B cell (primary cell): Measurements from ENCODE around the gene GRK5. TPM values are rescaled to one million over a fixed set of nuclear protein-coding genes. Genes with fewer than 3 reads are reported as not detected.

Source experiments
- ATAC-seq: fragments of 200-7000 bp; cut with Tn5 transposase; one replicate; pipeline ENCODE4 v1.10.0; 2021; ENCODE audit warnings: low read depth, mild to moderate bottlenecking, moderate number of reproducible peaks, moderate library complexity
- CTCF ChIA-PET: fragments of 350-600 bp; sonication (Branson Sonifier 250); formaldehyde crosslinking; loops from one replicate; lab custom pipeline; 2021; ENCODE audit warnings: antibody characterized with exemption, inconsistent platforms; lab: Charles Lee
- POLR2A ChIA-PET: fragments of 350-600 bp; sonication (Branson Sonifier 250); formaldehyde crosslinking; loops from one replicate; lab custom pipeline; 2021; ENCODE audit warnings: antibody characterized with exemption; lab: Charles Lee
- DNase-seq: peaks from one replicate; pipeline ENCODE4 v3.0.0; 2013
- H2AFZ ChIP-seq: 2 replicates; pipeline ENCODE4 v1.6.1; 2012; ENCODE audit warnings: mild to moderate bottlenecking, low read depth, low read length; ENCODE audit not compliant: insufficient read depth, poor library complexity, severe bottlenecking
- H3K27ac ChIP-seq, 2 donors: 1 replicate in 1 of 2; 2 replicates in 1 of 2; pipeline ENCODE4 v1.5.1; 2012 to 2013; ENCODE audit warnings: low read length in 2 of 2, mild to moderate bottlenecking in 2 of 2, moderate library complexity in 1 of 2
- H3K27me3 ChIP-seq, 4 experiments: fragments of 200-600 bp in 1 of 4; sonication (generic) in 1 of 4; replicated peaks in 1 of 4; 1 replicate in 2 of 4; 2 replicates in 2 of 4; pipeline versions ENCODE4 v1.6.1 to v1.7.0; 2013 to 2016; ENCODE audit warnings: low read length in 3 of 4, mild to moderate bottlenecking in 2 of 4, mixed read lengths in 1 of 4, moderate library complexity in 1 of 4; ENCODE audit not compliant: insufficient read depth in 4 of 4, control insufficient read depth in 3 of 4; ENCODE audit errors: control extremely low read depth in 1 of 4
- H3K36me3 ChIP-seq, 2 experiments: replicated peaks in 1 of 2; 1 replicate in 1 of 2; 2 replicates in 1 of 2; pipeline versions ENCODE4 v1.6.1 to v1.7.1; 2013; ENCODE audit warnings: low read length in 1 of 2; ENCODE audit not compliant: insufficient read depth in 2 of 2, control insufficient read depth in 1 of 2; ENCODE audit errors: control extremely low read depth in 1 of 2, extremely low read depth in 1 of 2
- H3K4me1 ChIP-seq, 2 donors: fragments of 200-600 bp in 1 of 2; sonication (generic) in 1 of 2; 1 replicate in 1 of 2; 2 replicates in 1 of 2; pipeline versions ENCODE4 v1.5.1 to v1.6.1; 2013 to 2017; ENCODE audit warnings: low read length in 2 of 2; ENCODE audit not compliant: control insufficient read depth in 2 of 2, insufficient read depth in 2 of 2
- H3K4me2 ChIP-seq: replicated peaks from 2 replicates; pipeline ENCODE3; 2012; ENCODE audit warnings: mild to moderate bottlenecking, low read depth, low read length; ENCODE audit not compliant: poor library complexity, severe bottlenecking
- H3K4me3 ChIP-seq, 5 experiments: fragments of 200-600 bp in 1 of 5; sonication (generic) in 1 of 5; 1 replicate in 3 of 5; 2 replicates in 2 of 5; pipeline versions ENCODE4 v1.5.1 to v1.7.0; 2011 to 2016; ENCODE audit warnings: low read length in 4 of 5, mild to moderate bottlenecking in 4 of 5, low read depth in 2 of 5, control low read depth in 1 of 5, moderate library complexity in 1 of 5; ENCODE audit not compliant: insufficient read depth in 1 of 5; ENCODE audit errors: control extremely low read depth in 1 of 5, extremely low read depth in 1 of 5
- H3K79me2 ChIP-seq: fragments of 200-600 bp; sonication (generic); one replicate; pipeline ENCODE4 v1.6.0; 2016; ENCODE audit warnings: low read length; ENCODE audit not compliant: control insufficient read depth, insufficient read depth
- H3K9ac ChIP-seq: fragments of 200-600 bp; sonication (generic); 2 replicates; pipeline ENCODE4 v1.6.1; 2017; ENCODE audit warnings: mild to moderate bottlenecking, low read length, moderate library complexity
- H3K9me3 ChIP-seq, 3 donors: one replicate each; pipeline versions ENCODE4 v1.6.1 to v1.7.1; 2013; ENCODE audit warnings: low read length in 2 of 3; ENCODE audit not compliant: control insufficient read depth in 2 of 3, insufficient read depth in 1 of 3; ENCODE audit errors: control extremely low read depth in 1 of 3
- H4K20me1 ChIP-seq: 2 replicates; pipeline ENCODE4 v1.6.0; 2012; ENCODE audit warnings: mild to moderate bottlenecking, low read length; ENCODE audit not compliant: insufficient read depth, control insufficient read depth, poor library complexity, severe bottlenecking
- H3K27ac Mint-ChIP-seq: one replicate; pipeline ENCODE4 v1.8.0; 2021; ENCODE audit warnings: mixed read lengths
- H3K27me3 Mint-ChIP-seq: one replicate; pipeline ENCODE4 v1.8.0; 2021; ENCODE audit warnings: mixed read lengths
- H3K4me1 Mint-ChIP-seq: one replicate; pipeline ENCODE4 v1.8.0; 2021; ENCODE audit warnings: mixed read lengths
- H3K4me3 Mint-ChIP-seq: one replicate; pipeline ENCODE4 v1.8.0; 2021; ENCODE audit warnings: mixed read lengths
- H3K9me3 Mint-ChIP-seq: one replicate; pipeline ENCODE4 v1.8.0; 2022; ENCODE audit warnings: mixed read lengths; ENCODE audit not compliant: insufficient read depth
- CTCF ChIP-seq: fragments of 200-600 bp; IDR thresholded peaks from one replicate; pipeline ENCODE4 v1.8.0; 2022; ENCODE audit warnings: antibody characterized with exemption, mild to moderate bottlenecking
- EZH2 ChIP-seq: IDR thresholded peaks from 2 replicates; pipeline ENCODE4 v1.6.1; 2012; ENCODE audit warnings: borderline replicate concordance, low read depth, mild to moderate bottlenecking, moderate library complexity, low read length; ENCODE audit not compliant: insufficient read depth, poor library complexity, severe bottlenecking
- WGBS: methylation state at CpG from one replicate; pipeline ENCODE4 v1.1.5; 2013; ENCODE audit warnings: missing lambda C conversion rate; ENCODE audit not compliant: insufficient coverage; 5-methylcytosine and 5-hydroxymethylcytosine counted together
- intact Hi-C: fragments of 100-400 bp; cut with micrococcal nuclease; formaldehyde crosslinking; loops from one replicate; pipeline ENCODE4 v1.10.0; 2022
- polyA plus RNA-seq: library from polyadenylated mRNA; depleted of rRNA; stranded (reverse); fragments of >200 nt; gene quantifications from 2 replicates; pipeline ENCODE4 v1.2.3, GENCODE V29; 2012
- total RNA-seq, 2 donors: library from RNA; stranded (reverse); fragments of 120-200 nt in 1 of 2; gene quantifications; 1 replicate in 1 of 2; 2 replicates in 1 of 2; pipeline versions ENCODE4 v1.2.3 to v1.2.4, GENCODE V29; 2013 to 2022

GRK5 gene
- total and polyA plus RNA-seq, 2 donors (not counting 1 experiment from before 2014, with no cell fraction given): 21.9 to 54.8 TPM

- Mint-ChIP-seq H3K4me1 (peaks cover 26% of the 10 kb centered on the region), H3K9me3 (no peaks in the 10 kb centered on the region), H3K27ac (no peak overlapping the region), H3K4me3 (no peak overlapping the region), H3K27me3 (no peaks in the 10 kb centered on the region)
- no peak overlapping the region for H3K9ac ChIP-seq
- H3K79me2 ChIP-seq: peaks cover 89% of the 10 kb centered on the region
- intact Hi-C loops: loop anchor here (5.0 kb wide), 1 partner anchor 33 kb away; no protein-coding TSS in a partner anchor
- CTCF ChIA-PET: interaction anchor here (1.1 kb wide), 1 partner anchor 14 kb away, joined by 3 read pairs; no protein-coding TSS in a partner anchor
- TF ChIP-seq EZH2: no peak
- TF ChIP-seq CTCF: no peak
- POLR2A ChIA-PET: interaction anchor here (0.6 kb wide), 1 partner anchor 100 kb away, joined by 8 read pairs; no protein-coding TSS in a partner anchor
- ATAC-seq (no peak), DNase-seq (no peak)
- no CpG with 5 or more reads among the region's 5 CpGs for WGBS
- no peak overlapping the region for H3K4me2 ChIP-seq
- H3K9me3 ChIP-seq: peaks cover 0 to 9% (median 0%) of the 10 kb centered on the region in 3 donors
- H3K4me1 ChIP-seq: peaks cover 0 to 5% of the 10 kb centered on the region in 2 donors
- H2AFZ ChIP-seq: no peak overlapping the region
- H4K20me1 ChIP-seq: peaks cover 51% of the 10 kb centered on the region
- no peak overlapping the region for H3K27ac ChIP-seq
- no peaks in the 10 kb centered on the region for H3K36me3 ChIP-seq
- no peaks in the 10 kb centered on the region for H3K27me3 ChIP-seq
- no peak overlapping the region for H3K4me3 ChIP-seq
Measured at GRCh38 chr10:119245272-119245671, 37.9 kb downstream of the GRK5 start.

GRCh38 chr10:119246862-119247549 lies 39.6 kb downstream of the GRK5 start:
- Histone ChIP-seq H3K36me3 (no peaks in the 10 kb centered on the region), H3K27ac (no peak overlapping the region), H3K9me3 (peaks cover 0 to 9% (median 0%) of the 10 kb centered on the region in 3 donors), H3K9ac (no peak overlapping the region), H4K20me1 (peaks cover 34% of the 10 kb centered on the region), H3K79me2 (peaks cover 87% of the 10 kb centered on the region), H3K4me2 (no peak overlapping the region), H2AFZ (no peak overlapping the region), H3K4me1 (peaks cover 0 to 8% of the 10 kb centered on the region in 2 donors), H3K27me3 (no peaks in the 10 kb centered on the region), H3K4me3 (no peak overlapping the region)
- intact Hi-C loops: loop anchor here (5.0 kb wide), 1 partner anchor 35 kb away; no protein-coding TSS in a partner anchor
- no peaks in the 10 kb centered on the region for H3K27me3 Mint-ChIP-seq
- no peak overlapping the region for H3K27ac Mint-ChIP-seq
- ChIA-PET CTCF (interaction anchor here (0.6 to 1.5 kb wide), 3 partner anchors 9 to 41 kb away, joined by 3 read pairs; no protein-coding TSS in a partner anchor), POLR2A (no interaction called here)
- TF ChIP-seq EZH2 (no peak), CTCF (no peak)
- H3K9me3 Mint-ChIP-seq: no peaks in the 10 kb centered on the region
- 100% methylated on average over 7 of the region's 16 CpGs for WGBS
- DNase-seq (no peak), ATAC-seq (no peak)
- H3K4me1 Mint-ChIP-seq: peaks cover 33% of the 10 kb centered on the region
- H3K4me3 Mint-ChIP-seq: no peak overlapping the region
